ENCODE measurements around the gene HTR4.
"Not testable (repeated sequence)": the region's sequence is repeated elsewhere in the genome, so short reads cannot be mapped to it uniquely, and the experiment has no call there.

The HTR4 gene

DNA sequence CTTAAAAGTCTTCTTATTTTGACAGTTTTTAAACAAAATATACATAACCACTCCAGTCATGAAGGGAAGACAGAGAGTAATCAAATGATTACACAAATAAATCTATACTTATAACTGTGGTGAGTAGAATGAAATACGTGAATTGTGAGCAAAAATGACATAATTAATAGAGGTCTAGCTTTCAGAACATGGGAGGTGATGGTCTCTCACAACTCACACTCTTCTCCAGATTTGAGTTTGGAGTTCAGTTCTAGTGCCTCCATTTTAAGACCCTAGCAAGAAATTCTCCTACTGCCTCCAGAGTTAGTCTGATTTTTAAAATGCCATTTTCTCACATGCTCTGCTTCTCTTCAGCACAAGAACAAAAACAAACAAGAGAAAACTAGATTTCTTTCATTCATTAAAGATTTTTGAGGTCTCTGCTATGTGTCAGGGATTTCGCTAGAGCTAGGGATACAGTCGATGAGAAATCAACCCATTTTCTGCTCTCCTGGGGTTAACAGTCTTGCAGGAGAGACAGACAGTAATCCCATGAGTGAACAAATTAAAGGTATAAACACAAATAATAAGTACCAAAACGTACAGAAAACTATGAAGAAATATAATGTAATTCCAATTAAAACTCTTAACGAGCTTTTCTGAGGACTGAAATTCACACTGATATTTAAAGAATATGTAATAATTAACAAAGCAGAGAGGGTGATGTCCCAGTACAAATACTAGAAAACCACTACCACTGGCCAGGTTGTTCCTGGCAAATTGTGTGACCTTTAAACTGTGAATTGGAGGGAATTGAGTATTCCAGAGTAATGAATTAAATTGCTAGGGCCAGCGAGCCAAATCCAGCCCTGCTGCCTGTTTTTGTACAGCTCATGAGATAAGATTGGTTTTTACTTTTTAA lies 27.1 kb upstream of the HTR4 start:
- CTCF ChIA-PET = no interaction called here
- TF ChIP-seq ELF4 (IDR thresholded peaks at IDR 0.05) = no peak
- TF ChIP-seq NFRKB (IDR thresholded peaks at IDR 0.05) = no peak
- TF ChIP-seq TARDBP (IDR thresholded peaks at IDR 0.05) = no peak
- DNase-seq (ENCODE audit: extremely low spot score) = no peak
- POLR2A ChIA-PET = no interaction called here

DNA sequence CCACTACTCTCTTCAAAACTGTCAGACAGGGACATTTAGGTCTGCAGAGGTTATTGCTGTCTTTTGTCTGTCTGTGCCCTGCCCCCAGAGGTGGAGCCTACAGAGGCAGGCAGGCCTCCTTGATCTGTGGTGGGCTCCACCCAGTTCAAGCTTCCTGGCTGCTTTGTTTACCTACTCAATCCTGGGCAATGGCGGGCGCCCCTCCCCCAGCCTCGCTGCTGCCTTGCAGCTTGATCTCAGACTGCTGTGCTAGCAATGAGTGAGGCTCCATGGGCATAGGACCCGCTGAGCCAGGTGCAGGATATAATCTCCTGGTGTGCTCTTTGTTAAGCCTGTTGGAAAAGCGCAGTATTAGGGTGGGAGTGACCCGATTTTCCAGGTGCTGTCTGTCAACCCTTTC lies 19.4 kb upstream of the HTR4 start:
- POLR2A ChIA-PET; DNase-seq (ENCODE audit: extremely low spot score); CTCF ChIA-PET: not testable (repeated sequence)

DNA sequence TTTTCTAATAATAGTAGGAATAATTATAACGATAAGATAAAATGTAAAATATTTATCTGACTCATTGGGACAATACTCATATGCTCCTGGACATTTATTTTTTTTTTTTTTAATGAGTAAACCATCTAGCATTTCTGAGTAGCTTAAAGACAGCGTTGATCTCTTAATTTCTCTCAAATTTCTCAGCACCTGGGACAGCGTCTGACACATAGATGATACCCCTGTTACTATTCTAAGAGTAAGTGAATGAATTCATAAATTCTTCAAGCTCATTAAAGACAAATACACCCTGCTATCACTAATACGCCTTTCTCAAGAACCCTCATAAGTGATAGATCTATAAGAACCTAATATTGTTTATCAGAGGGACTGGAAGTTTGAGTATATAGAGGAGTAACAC lies 12.0 kb upstream of the HTR4 start:
- no peak for DNase-seq (ENCODE audit: extremely low spot score)
- TF ChIP-seq FOXM1 (IDR thresholded peaks at IDR 0.05; ENCODE audit: borderline replicate concordance) (no peak), ZNF384 (IDR thresholded peaks at IDR 0.05) (no peak), SUZ12 (IDR thresholded peaks at IDR 0.05) (no peak)
- ChIA-PET CTCF (interaction anchor here (1.0 kb wide), 1 partner anchor 64 kb away, joined by 3 read pairs; no protein-coding TSS in a partner anchor), POLR2A (no interaction called here)

DNA sequence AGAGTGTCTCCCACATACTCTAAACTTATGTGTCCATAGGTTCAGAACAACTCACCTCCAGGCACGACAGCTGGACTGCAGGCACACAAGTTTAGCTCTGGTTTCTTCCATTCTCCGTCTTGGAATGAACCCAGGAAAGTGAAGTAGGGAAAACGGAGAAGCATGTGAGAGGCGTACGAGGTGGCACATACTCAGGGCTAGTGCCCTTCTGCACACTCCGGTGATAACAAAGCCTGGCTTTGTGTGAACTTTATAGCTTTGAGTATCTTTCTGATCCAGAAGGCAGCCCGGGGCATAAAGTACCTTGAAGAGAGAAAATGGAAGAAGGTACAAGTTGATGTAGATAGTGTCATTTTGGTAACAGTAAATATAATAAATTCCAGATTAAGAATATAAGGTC lies 11.1 kb upstream of the HTR4 start:
- no peak for DNase-seq (ENCODE audit: extremely low spot score)
- ChIA-PET POLR2A (no interaction called here), CTCF (no interaction called here)
- TF ChIP-seq FOXK2 (IDR thresholded peaks at IDR 0.05) = no peak

DNA sequence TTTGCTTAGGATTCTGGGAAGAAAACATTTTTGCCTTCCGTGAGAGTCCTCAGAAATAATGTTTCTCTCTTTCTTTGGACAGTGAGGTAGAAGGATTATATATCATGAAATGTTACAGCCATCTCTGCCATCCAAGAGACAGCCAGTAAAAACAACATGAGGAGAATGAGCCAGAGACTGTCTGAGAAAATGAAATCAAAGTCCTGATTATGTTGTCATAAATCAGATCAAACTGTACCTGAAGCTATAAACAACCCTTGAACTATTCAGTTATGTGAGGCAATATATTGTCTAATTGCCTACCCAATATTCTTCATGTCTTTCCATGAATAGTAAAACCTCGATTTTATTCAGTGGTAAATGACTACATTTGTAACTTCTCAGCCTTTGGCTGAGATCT lies 9.2 kb upstream of the HTR4 start:
- DNase-seq (ENCODE audit: extremely low spot score) = no peak
- no peak for TF ChIP-seq ELF4 (IDR thresholded peaks at IDR 0.05)
- no peak for TF ChIP-seq NFRKB (IDR thresholded peaks at IDR 0.05)
- TF ChIP-seq ZNF384 (IDR thresholded peaks at IDR 0.05) = no peak
- TF ChIP-seq ARNT (IDR thresholded peaks at IDR 0.05) = no peak
- ChIA-PET CTCF (interaction anchor here (0.8 kb wide), 1 partner anchor 68 kb away, joined by 3 read pairs; no protein-coding TSS in a partner anchor), POLR2A (no interaction called here)

DNA sequence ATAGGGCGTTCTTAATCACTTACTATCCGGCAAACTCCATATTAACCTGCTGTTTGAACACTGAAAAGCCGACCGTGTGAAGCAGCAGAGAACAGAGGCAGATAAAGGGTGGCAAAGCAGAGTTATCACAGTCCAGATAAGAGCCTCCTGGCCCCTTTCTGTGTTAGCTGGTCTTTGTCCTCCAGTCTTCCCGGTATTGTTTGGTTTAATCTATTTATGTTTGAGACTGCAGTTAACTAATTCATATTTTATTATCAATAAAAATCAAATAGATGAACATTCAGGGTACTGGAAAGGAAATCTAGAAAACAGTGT lies 6.0 kb upstream of the HTR4 start:
- CTCF ChIA-PET = no interaction called here
- POLR2A ChIA-PET = no interaction called here
- TF ChIP-seq BHLHE40 (IDR thresholded peaks at IDR 0.05; ENCODE audit: borderline replicate concordance) = no peak
- TF ChIP-seq SUZ12 (IDR thresholded peaks at IDR 0.05) = no peak
- TF ChIP-seq FOXM1 (IDR thresholded peaks at IDR 0.05; ENCODE audit: borderline replicate concordance) = no peak
- TF ChIP-seq ZNF384 (IDR thresholded peaks at IDR 0.05) = no peak
- TF ChIP-seq ELF4 (IDR thresholded peaks at IDR 0.05) = no peak
- no peak for TF ChIP-seq FOXK2 (IDR thresholded peaks at IDR 0.05)
- TF ChIP-seq FOXA1 (IDR thresholded peaks at IDR 0.05) = no peak
- TF ChIP-seq TARDBP (IDR thresholded peaks at IDR 0.05) = no peak
- no peak for TF ChIP-seq L3MBTL2 (conservative IDR thresholded peaks at IDR 0.05)
- no peak for DNase-seq (ENCODE audit: extremely low spot score)

DNA sequence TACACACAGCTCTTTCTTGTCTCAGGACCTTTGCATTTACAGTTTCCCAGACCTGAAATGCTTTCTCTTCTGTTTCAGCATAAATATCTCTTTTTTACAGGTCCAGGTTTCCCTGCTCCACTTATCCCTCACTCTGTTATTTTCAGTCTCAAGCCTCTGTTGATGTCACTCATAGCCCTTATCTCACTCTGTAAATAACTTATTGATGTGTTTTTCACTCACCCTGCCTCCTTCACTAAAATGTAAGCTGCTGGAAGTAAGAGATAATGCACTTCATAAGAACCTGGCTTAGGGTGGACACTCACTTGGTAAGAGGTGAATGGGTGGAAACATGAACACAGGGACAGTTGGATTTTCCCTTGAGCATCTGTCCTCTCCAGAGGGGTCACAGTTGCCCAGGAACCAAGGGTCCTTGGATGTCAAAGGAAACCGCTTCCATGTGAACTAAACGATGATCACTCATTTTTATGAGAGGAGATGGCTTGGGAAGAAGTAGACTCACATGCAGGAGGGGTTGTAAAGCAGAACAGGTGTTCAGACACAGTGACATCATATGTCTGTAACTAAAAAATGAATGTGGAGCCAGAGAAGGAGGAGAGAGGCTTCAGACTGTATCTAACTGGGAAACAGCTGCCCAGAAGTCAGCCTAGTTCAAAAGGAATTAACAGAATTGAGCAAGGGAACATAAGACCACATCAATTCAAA lies 5.5 kb upstream of the HTR4 start:
- no peak for DNase-seq (ENCODE audit: extremely low spot score)
- ChIA-PET POLR2A (no interaction called here), CTCF (no interaction called here)
- TF ChIP-seq SP1 (IDR thresholded peaks at IDR 0.05) (no peak), SUZ12 (IDR thresholded peaks at IDR 0.05) (no peak), ZNF384 (IDR thresholded peaks at IDR 0.05) (no peak), ARNT (IDR thresholded peaks at IDR 0.05) (no peak), TARDBP (IDR thresholded peaks at IDR 0.05) (no peak), NFRKB (IDR thresholded peaks at IDR 0.05) (no peak), LEF1 (IDR thresholded peaks at IDR 0.05; ENCODE audit: borderline replicate concordance) (no peak), L3MBTL2 (conservative IDR thresholded peaks at IDR 0.05) (no peak), FOXM1 (IDR thresholded peaks at IDR 0.05; ENCODE audit: borderline replicate concordance) (no peak), HDGF (IDR thresholded peaks at IDR 0.05; ENCODE audit: borderline replicate concordance) (no peak), FOXK2 (IDR thresholded peaks at IDR 0.05) (no peak), FOXA1 (IDR thresholded peaks at IDR 0.05) (no peak), ELF4 (IDR thresholded peaks at IDR 0.05) (no peak), CTBP1 (IDR thresholded peaks at IDR 0.05; ENCODE audit: borderline replicate concordance) (no peak), BHLHE40 (IDR thresholded peaks at IDR 0.05; ENCODE audit: borderline replicate concordance) (no peak)
- TF ChIP-seq, protein P1, sequence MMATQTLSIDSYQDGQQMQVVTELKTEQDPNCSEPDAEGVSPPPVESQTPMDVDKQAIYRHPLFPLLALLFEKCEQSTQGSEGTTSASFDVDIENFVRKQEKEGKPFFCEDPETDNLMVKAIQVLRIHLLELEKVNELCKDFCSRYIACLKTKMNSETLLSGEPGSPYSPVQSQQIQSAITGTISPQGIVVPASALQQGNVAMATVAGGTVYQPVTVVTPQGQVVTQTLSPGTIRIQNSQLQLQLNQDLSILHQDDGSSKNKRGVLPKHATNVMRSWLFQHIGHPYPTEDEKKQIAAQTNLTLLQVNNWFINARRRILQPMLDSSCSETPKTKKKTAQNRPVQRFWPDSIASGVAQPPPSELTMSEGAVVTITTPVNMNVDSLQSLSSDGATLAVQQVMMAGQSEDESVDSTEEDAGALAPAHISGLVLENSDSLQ (IDR thresholded peaks at IDR 0.05) = no peak

DNA sequence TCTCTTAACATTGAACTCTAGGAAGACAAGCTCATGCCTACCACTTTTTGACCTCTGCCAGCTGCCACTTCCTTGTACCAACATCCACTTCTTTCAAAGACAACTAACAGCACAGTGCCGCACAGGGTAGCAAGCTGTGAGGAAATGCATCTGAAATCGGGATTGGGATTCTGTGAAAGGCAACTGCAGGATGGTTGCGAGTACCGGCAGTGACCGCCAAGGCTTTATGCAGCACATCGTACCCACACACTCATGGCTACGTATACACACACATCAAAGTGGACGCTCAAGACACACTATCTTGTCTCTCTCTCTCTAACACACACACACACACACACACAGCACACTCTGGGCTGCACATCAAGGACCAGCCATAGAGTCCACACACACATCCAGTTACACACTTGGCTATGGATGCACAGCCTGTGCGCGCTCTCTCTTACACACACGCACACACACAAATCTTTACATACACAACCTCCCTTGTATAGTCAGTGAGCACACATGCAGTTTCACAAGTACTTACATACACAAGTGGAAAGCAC lies 964 bp downstream of the HTR4 start:
- DNase-seq (ENCODE audit: extremely low spot score) = no peak
- CTCF ChIA-PET = no interaction called here
- POLR2A ChIA-PET = no interaction called here
- TF ChIP-seq TARDBP (IDR thresholded peaks at IDR 0.05) (no peak), SP1 (IDR thresholded peaks at IDR 0.05) (no peak), LEF1 (IDR thresholded peaks at IDR 0.05; ENCODE audit: borderline replicate concordance) (no peak), FOXA1 (IDR thresholded peaks at IDR 0.05) (no peak), FOXM1 (IDR thresholded peaks at IDR 0.05; ENCODE audit: borderline replicate concordance) (no peak), HDGF (IDR thresholded peaks at IDR 0.05; ENCODE audit: borderline replicate concordance) (no peak), BHLHE40 (IDR thresholded peaks at IDR 0.05; ENCODE audit: borderline replicate concordance) (no peak), ELF4 (IDR thresholded peaks at IDR 0.05) (no peak), L3MBTL2 (conservative IDR thresholded peaks at IDR 0.05) (no peak), ARNT (IDR thresholded peaks at IDR 0.05) (no peak), NFRKB (IDR thresholded peaks at IDR 0.05) (no peak), FOXK2 (IDR thresholded peaks at IDR 0.05) (no peak), SUZ12 (IDR thresholded peaks at IDR 0.05) (no peak), ZNF384 (IDR thresholded peaks at IDR 0.05) (no peak), CTBP1 (IDR thresholded peaks at IDR 0.05; ENCODE audit: borderline replicate concordance) (no peak)
- TF ChIP-seq, protein P1 (IDR thresholded peaks at IDR 0.05) = no peak

All from HEK293T (cell line).